GM23248 (cell line): ENCODE data around the gene AKAP12.

Source experiments
- EZH2 ChIP-seq: fragments of 200-600 bp; sonication (generic); IDR thresholded peaks from 2 replicates; pipeline ENCODE4 v1.6.1; 2018; ENCODE audit warnings: antibody characterized with exemption, mild to moderate bottlenecking; ENCODE audit not compliant: insufficient read depth, poor library complexity, severe bottlenecking
- EZH2phosphoT487 ChIP-seq: fragments of 200-600 bp; sonication (generic); IDR thresholded peaks from 2 replicates; pipeline ENCODE4 v1.6.1; 2018; ENCODE audit warnings: antibody characterized with exemption, moderate library complexity, mild to moderate bottlenecking, low read depth; ENCODE audit not compliant: insufficient read depth

GRCh38 chr6:151338651-151339200, 99.0 kb downstream of the AKAP12 start:
- no peak for TF ChIP-seq EZH2
- TF ChIP-seq EZH2phosphoT487 = no peak
